DMS 273 treated with DMSO at 0.1 percent for 48 hours (cell line): Measurements from ENCODE around the gene TMEM108.
"Not testable (repeated sequence)": the region's sequence is repeated elsewhere in the genome, so short reads cannot be mapped to it uniquely, and the experiment has no call there.

Experiments
- DNase-seq: peaks from one replicate; lab custom pipeline; 2025; lab: John Stamatoyannopoulos, UW

The TMEM108 gene

GRCh38 chr3:133038089-133038730 is at the start of gene TMEM108:
Gene TMEM108 (plus strand): TSS chr3:133038391.
- peak; percentile 25 for DNase-seq

- no peak for DNase-seq
These were observed 42.2 kb upstream of the TMEM108 start for GRCh38 chr3:132995971-132996370.

DNA sequence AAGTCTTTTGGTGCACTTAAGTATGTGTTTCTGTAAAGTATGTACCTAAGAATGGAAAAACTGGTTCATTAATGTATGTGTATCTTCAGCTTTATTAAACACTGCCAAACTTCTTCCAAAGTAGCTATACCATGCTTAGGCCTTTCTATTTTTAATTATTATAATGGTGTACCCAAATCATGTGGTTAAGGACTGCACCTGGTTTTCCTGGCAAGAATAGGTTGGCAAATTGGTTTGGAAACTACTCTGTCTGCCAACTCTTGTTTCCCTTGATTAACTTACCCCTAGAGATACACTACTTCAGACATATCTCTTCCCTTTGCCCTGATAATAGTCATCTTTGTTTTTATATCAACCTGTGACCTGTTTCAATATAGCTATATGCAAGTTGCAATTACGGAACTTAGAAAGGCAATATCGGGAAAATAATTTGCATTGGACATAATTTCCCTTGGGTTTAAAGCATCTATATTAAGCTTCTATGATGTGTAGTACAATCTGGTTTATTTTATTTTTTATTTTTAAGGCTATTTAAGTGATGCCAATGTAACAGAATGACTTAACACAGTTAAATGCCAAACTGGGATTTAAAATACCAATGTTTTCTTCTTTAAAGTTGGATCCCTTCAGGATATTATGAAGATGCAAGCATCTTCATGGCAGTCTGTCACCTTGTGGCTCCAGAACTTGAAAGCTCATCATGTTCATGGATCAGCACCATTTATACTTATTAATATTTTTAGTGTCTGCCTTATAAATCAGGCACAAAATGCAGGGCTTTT is 40.6 kb upstream of the TMEM108 start:
- DNase-seq: no peak

DNA sequence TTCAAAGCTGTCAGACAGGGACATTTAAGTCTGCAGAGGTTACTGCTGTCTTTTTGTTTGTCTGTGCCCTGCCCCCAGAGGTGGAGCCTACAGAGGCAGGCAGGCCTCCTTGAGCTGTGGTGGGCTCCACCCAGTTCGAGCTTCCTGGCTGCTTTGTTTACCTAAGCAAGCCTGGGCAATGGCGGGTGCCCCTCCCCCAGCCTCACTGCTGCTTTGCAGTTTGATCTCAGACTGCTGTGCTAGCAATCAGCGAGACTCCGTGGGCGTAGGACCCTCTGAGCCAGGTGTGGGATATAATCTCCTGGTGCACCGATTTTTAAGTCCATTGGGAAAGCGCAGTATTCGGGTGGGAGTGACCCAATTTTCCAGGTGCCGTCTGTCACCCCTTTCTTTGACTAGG is 33.2 kb upstream of the TMEM108 start:
- not testable (repeated sequence) for DNase-seq

- DNase-seq: no peak
These were observed 30.6 kb upstream of the TMEM108 start for GRCh38 chr3:133007601-133008000.

DNA sequence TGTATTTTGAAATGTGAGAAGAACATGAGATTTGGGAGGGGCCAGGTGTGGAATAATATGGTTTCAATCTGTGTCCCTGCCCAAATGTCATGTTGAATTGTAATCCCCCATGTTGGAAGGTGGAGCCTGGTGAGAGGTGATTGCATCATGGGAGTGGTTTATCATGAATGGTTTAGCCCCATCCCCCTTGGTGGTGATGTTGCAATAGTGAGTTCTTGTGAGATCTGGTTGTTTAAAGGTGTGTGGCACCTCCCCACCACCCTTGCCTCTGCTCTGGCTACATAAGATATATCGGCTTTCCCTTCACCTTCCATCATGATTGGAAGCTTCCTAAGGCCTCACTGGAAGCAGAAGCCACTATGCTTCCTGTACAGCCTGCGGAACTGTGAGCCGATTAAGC is 23.9 kb upstream of the TMEM108 start:
- no peak for DNase-seq

DNA sequence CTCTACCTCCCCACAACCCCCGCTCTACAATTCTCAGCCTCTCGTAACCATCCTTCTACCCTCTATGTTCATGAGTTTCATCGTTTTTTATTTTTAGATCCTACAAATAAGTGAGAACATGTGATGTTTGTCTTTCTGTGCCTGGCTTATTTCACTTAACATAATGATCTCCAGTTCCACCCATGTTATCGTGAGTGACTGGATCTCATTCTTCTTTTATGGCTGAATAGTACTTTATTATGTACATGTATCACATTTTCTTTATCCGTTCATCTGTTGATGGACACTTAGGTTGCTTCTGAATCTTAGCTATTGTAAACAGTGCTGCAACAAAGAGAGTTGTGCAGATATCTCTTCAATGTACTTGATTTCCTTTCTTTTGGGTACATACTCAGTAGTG is 22.6 kb upstream of the TMEM108 start:
- DNase-seq: not testable (repeated sequence)

GRCh38 chr3:133016838-133017309 is 21.3 kb upstream of the TMEM108 start:
- DNase-seq: no peak

DNA sequence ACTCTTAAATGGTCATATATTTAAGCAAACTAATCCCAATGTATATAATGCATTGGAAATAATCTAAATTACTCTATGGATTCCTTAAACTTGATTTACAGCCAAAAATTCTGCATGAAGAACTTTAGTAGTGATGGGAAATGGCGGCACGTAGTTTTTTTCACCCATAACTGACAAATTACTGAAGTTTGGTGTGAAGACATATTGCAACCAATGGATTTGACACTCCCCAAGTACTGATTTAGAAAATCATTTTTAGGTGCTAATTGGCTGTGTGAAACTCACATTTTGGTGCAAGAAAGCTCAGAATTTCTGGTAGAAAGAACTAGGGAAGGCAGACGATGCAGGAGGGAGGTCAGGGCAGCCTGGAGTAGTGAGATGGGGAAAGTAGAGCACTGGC is 19.3 kb upstream of the TMEM108 start:
- DNase-seq: no peak

- no peak for DNase-seq
These were observed 17.0 kb upstream of the TMEM108 start for GRCh38 chr3:133021206-133021605.

GRCh38 chr3:133023362-133023761 is 14.8 kb upstream of the TMEM108 start:
- DNase-seq: no peak

- no peak for DNase-seq
These were observed 12.6 kb upstream of the TMEM108 start for GRCh38 chr3:133025546-133025945.

DNA sequence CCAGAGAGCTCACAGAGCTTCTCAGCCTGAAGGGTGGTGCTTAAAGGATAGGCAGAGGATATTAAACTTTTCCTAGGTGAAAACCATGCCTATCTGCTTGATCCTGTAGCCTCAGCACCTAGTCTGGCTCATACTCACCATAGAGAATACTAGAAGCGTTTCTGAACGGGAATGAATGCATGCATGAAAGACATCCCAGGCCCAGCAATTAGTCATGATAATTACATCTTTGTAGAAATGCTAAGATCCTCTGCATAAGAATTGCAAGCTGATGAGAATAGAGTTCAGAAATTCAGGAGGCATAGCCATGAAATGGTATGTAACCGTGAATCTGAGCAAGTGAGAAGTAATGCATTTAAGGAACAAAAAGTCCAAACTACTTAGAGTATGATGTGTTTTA is 5.9 kb upstream of the TMEM108 start:
- DNase-seq: no peak

DNA sequence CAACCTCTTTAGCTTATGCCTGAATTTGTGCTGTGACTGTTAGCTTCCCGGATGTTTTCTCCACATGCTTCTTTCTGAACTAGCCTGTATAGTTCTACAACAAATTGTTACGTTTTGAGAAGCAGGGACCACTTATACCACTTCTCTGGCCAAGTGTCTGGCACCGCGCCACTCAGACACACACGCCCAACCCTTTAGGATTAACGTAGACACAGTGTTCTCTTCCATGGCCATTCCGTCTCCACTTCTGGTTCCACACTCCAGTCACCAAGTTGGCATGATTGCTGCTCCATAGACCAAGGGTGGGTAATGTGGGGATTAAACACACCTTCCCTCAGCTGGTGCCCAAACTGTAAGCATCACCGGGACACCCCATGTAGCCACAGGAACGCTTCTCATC is 755 bp upstream of the TMEM108 start:
- no peak for DNase-seq

GRCh38 chr3:133038731-133039375 is 662 bp downstream of the TMEM108 start:
- DNase-seq: no peak

- DNase-seq: peak; percentile 76
These were observed 2.7 kb downstream of the TMEM108 start for GRCh38 chr3:133040696-133041523.

DNA sequence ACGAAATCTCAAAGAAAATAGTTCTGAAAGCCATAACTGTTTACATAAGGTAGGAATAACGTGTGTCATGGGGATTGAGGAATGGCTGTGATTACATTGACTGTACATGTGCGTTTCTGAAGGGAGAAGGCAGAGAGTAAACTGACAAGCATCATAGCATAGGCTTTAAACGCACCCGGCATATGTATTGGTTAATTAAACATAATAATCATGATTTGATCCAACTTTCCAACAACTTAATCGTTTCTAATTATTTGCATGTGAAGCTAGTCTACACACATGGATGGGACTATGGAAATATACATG is 3.3 kb downstream of the TMEM108 start:
- no peak for DNase-seq

GRCh38 chr3:133042778-133043177 is 4.6 kb downstream of the TMEM108 start:
- DNase-seq: no peak

- no peak for DNase-seq
These were observed 9.8 kb downstream of the TMEM108 start for GRCh38 chr3:133047980-133048379.

DNA sequence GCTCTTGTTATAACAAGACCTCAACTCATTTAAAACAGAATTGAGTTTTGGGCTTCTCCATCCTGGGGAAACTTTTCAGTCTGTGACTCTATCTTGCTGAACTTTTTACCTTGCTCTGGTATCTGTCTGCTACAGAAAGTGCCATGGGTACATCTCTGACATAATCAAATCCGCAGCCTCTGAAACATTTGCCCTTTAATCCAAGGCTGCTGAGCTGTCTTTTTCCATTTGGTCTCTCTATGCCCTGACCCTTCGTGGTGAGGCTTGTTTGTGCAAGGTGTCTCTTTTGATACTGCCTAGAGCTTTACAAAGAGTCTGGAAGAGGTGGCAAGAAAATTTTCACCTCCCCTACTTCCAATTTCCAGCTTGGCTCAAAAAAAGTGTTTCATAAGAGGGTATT is 11.3 kb downstream of the TMEM108 start:
- DNase-seq: no peak

DNA sequence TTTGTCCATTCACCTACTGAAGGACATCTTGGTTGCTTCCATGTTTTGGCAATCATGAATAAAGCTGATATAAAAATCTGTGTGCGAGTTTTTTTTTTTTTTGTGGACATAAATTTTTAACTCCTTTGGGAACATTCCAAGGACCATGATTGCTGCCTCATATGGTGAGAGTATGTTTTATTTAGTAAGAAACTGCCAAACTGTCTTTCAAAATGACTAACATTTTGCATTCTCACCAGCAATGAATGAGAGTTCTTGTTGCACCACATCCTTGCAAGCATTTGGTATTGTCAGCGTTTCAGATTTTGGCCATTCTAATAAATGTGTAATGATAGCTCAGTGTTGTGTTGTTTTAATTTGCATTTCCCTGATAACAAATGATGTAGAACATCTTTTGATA is 12.7 kb downstream of the TMEM108 start:
- DNase-seq: no peak

GRCh38 chr3:133053532-133053931 is 15.3 kb downstream of the TMEM108 start:
- no peak for DNase-seq
